GM21825 (cell line): ENCODE results near the gene PTPN7.

Experiments used
- ATAC-seq: cut with Tn5 transposase; IDR thresholded peaks from one replicate; pipeline ENCODE4 v1.9.1; 2021; ENCODE audit warnings: mild to moderate bottlenecking, moderate library complexity; ENCODE audit not compliant: unreplicated experiment

Gene PTPN7

GRCh38 chr1:202110977-202111376 is 49.4 kb downstream of the PTPN7 start:
- ATAC-seq = no peak

GRCh38 chr1:202107801-202108731 is 52.3 kb downstream of the PTPN7 start:
- no peak for ATAC-seq

GRCh38 chr1:202107321-202107761 is 53.1 kb downstream of the PTPN7 start:
- ATAC-seq = no peak

GRCh38 chr1:202106340-202107254 is 53.8 kb downstream of the PTPN7 start:
- ATAC-seq = no peak

GRCh38 chr1:202105571-202106339 is 54.6 kb downstream of the PTPN7 start:
- no peak for ATAC-seq

- no peak for ATAC-seq
Measured at GRCh38 chr1:202104073-202104472, 56.3 kb downstream of the PTPN7 start.

- ATAC-seq = no peak
Measured at GRCh38 chr1:202101184-202101583, 59.2 kb downstream of the PTPN7 start.
